Activated naive CD8-positive, alpha-beta T cell (primary cell): ENCODE measurements around the gene CISH.

Experiments used
- H3K27ac Mint-ChIP-seq: one replicate; pipeline ENCODE4 v1.8.0; 2021; ENCODE audit warnings: mixed read lengths
- H3K27me3 Mint-ChIP-seq: one replicate; pipeline ENCODE4 v1.8.0; 2021; ENCODE audit warnings: mixed read lengths
- H3K36me3 Mint-ChIP-seq: one replicate; pipeline ENCODE4 v1.8.0; 2021; ENCODE audit warnings: mixed read lengths
- H3K4me1 Mint-ChIP-seq: one replicate; pipeline ENCODE4 v1.8.0; 2021; ENCODE audit warnings: low read depth, mixed read lengths
- H3K4me3 Mint-ChIP-seq: one replicate; pipeline ENCODE4 v1.8.0; 2021; ENCODE audit warnings: mild to moderate bottlenecking, mixed read lengths
- H3K9me3 Mint-ChIP-seq: one replicate; pipeline ENCODE4 v1.8.0; 2021; ENCODE audit warnings: low read depth, mixed read lengths

Gene CISH

GRCh38 chr3:50583897-50584296 lies 27.7 kb downstream of the CISH start:
- Mint-ChIP-seq H3K36me3 (peaks cover 17% of the 10 kb centered on the region), H3K27ac (peak overlapping the region; percentile 99), H3K4me1 (peaks cover 78% of the 10 kb centered on the region), H3K4me3 (no peak overlapping the region), H3K27me3 (no peaks in the 10 kb centered on the region), H3K9me3 (no peaks in the 10 kb centered on the region)

GRCh38 chr3:50582083-50582482 lies 29.5 kb downstream of the CISH start:
- Mint-ChIP-seq H3K4me1 (peaks cover 66% of the 10 kb centered on the region), H3K27ac (peak overlapping the region; percentile 72), H3K4me3 (no peak overlapping the region), H3K27me3 (no peaks in the 10 kb centered on the region), H3K9me3 (no peaks in the 10 kb centered on the region), H3K36me3 (peaks cover 17% of the 10 kb centered on the region)

- Mint-ChIP-seq H3K27ac (peak overlapping the region; percentile 81), H3K9me3 (no peaks in the 10 kb centered on the region), H3K4me3 (no peak overlapping the region), H3K36me3 (peaks cover 17% of the 10 kb centered on the region), H3K27me3 (no peaks in the 10 kb centered on the region), H3K4me1 (peaks cover 63% of the 10 kb centered on the region)
Measured at GRCh38 chr3:50581459-50581842, 30.1 kb downstream of the CISH start.

- peak overlapping the region; percentile 81 for H3K27ac Mint-ChIP-seq
- peaks cover 17% of the 10 kb centered on the region for H3K36me3 Mint-ChIP-seq
- H3K9me3 Mint-ChIP-seq: no peaks in the 10 kb centered on the region
- H3K4me1 Mint-ChIP-seq: peaks cover 65% of the 10 kb centered on the region
- H3K4me3 Mint-ChIP-seq: no peak overlapping the region
- H3K27me3 Mint-ChIP-seq: no peaks in the 10 kb centered on the region
Measured at GRCh38 chr3:50580683-50581458, 30.7 kb downstream of the CISH start.

GRCh38 chr3:50577348-50577747 lies 34.2 kb downstream of the CISH start:
- Mint-ChIP-seq H3K36me3 (peaks cover 9% of the 10 kb centered on the region), H3K27ac (peak overlapping the region; percentile 97), H3K4me1 (peaks cover 73% of the 10 kb centered on the region), H3K9me3 (no peaks in the 10 kb centered on the region), H3K27me3 (no peaks in the 10 kb centered on the region), H3K4me3 (no peak overlapping the region)

- peaks cover 74% of the 10 kb centered on the region for H3K4me1 Mint-ChIP-seq
- peaks cover 9% of the 10 kb centered on the region for H3K36me3 Mint-ChIP-seq
Measured at GRCh38 chr3:50575372-50575771, 36.2 kb downstream of the CISH start.

GRCh38 chr3:50574444-50574831 lies 37.1 kb downstream of the CISH start:
- H3K9me3 Mint-ChIP-seq: no peaks in the 10 kb centered on the region
- H3K27ac Mint-ChIP-seq: peak overlapping the region; percentile 97
- no peaks in the 10 kb centered on the region for H3K27me3 Mint-ChIP-seq
- peak overlapping the region; percentile 84 for H3K4me3 Mint-ChIP-seq
- peaks cover 76% of the 10 kb centered on the region for H3K4me1 Mint-ChIP-seq
- peaks cover 9% of the 10 kb centered on the region for H3K36me3 Mint-ChIP-seq

More at GRCh38 chr3:50575372-50575771, 36.2 kb downstream of the CISH start:
- Mint-ChIP-seq H3K27ac (peak overlapping the region; percentile 97), H3K9me3 (no peaks in the 10 kb centered on the region), H3K27me3 (no peaks in the 10 kb centered on the region), H3K4me3 (peak overlapping the region; percentile 13)

- Mint-ChIP-seq H3K4me3 (peak overlapping the region; percentile 84), H3K27me3 (no peaks in the 10 kb centered on the region), H3K27ac (peak overlapping the region; percentile 97)
Measured at GRCh38 chr3:50573566-50574443, 37.8 kb downstream of the CISH start.

GRCh38 chr3:50572801-50573371 lies 38.7 kb downstream of the CISH start:
- Mint-ChIP-seq H3K4me1 (peaks cover 76% of the 10 kb centered on the region), H3K27ac (peak overlapping the region; percentile 97), H3K27me3 (no peaks in the 10 kb centered on the region), H3K9me3 (no peaks in the 10 kb centered on the region), H3K4me3 (peak overlapping the region; percentile 84), H3K36me3 (peaks cover 7% of the 10 kb centered on the region)

More at GRCh38 chr3:50573566-50574443, 37.8 kb downstream of the CISH start:
- Mint-ChIP-seq H3K4me1 (peaks cover 73% of the 10 kb centered on the region), H3K9me3 (no peaks in the 10 kb centered on the region), H3K36me3 (peaks cover 7% of the 10 kb centered on the region)

- H3K4me1 Mint-ChIP-seq: peaks cover 74% of the 10 kb centered on the region
- no peaks in the 10 kb centered on the region for H3K27me3 Mint-ChIP-seq
Measured at GRCh38 chr3:50572158-50572557, 39.4 kb downstream of the CISH start.

GRCh38 chr3:50571486-50571885 lies 40.1 kb downstream of the CISH start:
- peak overlapping the region; percentile 97 for H3K27ac Mint-ChIP-seq
- H3K4me1 Mint-ChIP-seq: peaks cover 74% of the 10 kb centered on the region
- H3K4me3 Mint-ChIP-seq: peak overlapping the region; percentile 96
- H3K36me3 Mint-ChIP-seq: peaks cover 5% of the 10 kb centered on the region
- H3K27me3 Mint-ChIP-seq: no peaks in the 10 kb centered on the region
- H3K9me3 Mint-ChIP-seq: no peaks in the 10 kb centered on the region

More at GRCh38 chr3:50572158-50572557, 39.4 kb downstream of the CISH start:
- peak overlapping the region; percentile 84 for H3K4me3 Mint-ChIP-seq
- peaks cover 5% of the 10 kb centered on the region for H3K36me3 Mint-ChIP-seq
- H3K9me3 Mint-ChIP-seq: no peaks in the 10 kb centered on the region
- H3K27ac Mint-ChIP-seq: peak overlapping the region; percentile 97

GRCh38 chr3:50570508-50571279 lies 40.9 kb downstream of the CISH start:
- Mint-ChIP-seq H3K9me3 (no peaks in the 10 kb centered on the region), H3K4me3 (peak overlapping the region; percentile 96), H3K27me3 (no peaks in the 10 kb centered on the region), H3K4me1 (peaks cover 72% of the 10 kb centered on the region), H3K27ac (peak overlapping the region; percentile 97), H3K36me3 (peaks cover 5% of the 10 kb centered on the region)

GRCh38 chr3:50568947-50569749 lies 42.4 kb downstream of the CISH start, which contains the start of gene HEMK1:
Gene HEMK1, plus strand, starts transcription at chr3:50569522. Its CDS starts 1,583 bp downstream, at chr3:50571105.
- Mint-ChIP-seq H3K4me1 (peaks cover 62% of the 10 kb centered on the region), H3K4me3 (peak within 1 kb of the TSS; percentile 96), H3K27ac (peak within 1 kb of the TSS; percentile 97), H3K9me3 (no peaks in the 10 kb centered on the region), H3K27me3 (no peaks in the 10 kb centered on the region), H3K36me3 (peaks cover 3% of the 10 kb centered on the region)
